NCI-H748 treated with DMSO at 0.1 percent for 48 hours (cell line): ENCODE measurements around the gene CDC14A.

Experiments
- DNase-seq: peaks from one replicate; lab custom pipeline; 2025; lab: John Stamatoyannopoulos, UW

CDC14A gene

GRCh38 chr1:100538913-100539835 is 186.9 kb downstream of the CDC14A start:
- peak; percentile 25 for DNase-seq

GRCh38 chr1:100539836-100540536 is 187.7 kb downstream of the CDC14A start:
- DNase-seq: no peak

- DNase-seq: peak; percentile 52
These were observed 190.0 kb downstream of the CDC14A start for GRCh38 chr1:100542285-100542684.

- peak; percentile 10 for DNase-seq
These were observed 191.3 kb downstream of the CDC14A start for GRCh38 chr1:100543640-100544039.

- DNase-seq: no peak
These were observed 192.5 kb downstream of the CDC14A start for GRCh38 chr1:100544791-100545190.

GRCh38 chr1:100545855-100546254 is 193.5 kb downstream of the CDC14A start:
- no peak for DNase-seq

GRCh38 chr1:100552031-100552430 is 199.7 kb downstream of the CDC14A start:
- no peak for DNase-seq

- DNase-seq: no peak
These were observed 200.6 kb downstream of the CDC14A start for GRCh38 chr1:100552922-100553321.

GRCh38 chr1:100556181-100556580 is 203.9 kb downstream of the CDC14A start:
- no peak for DNase-seq

GRCh38 chr1:100556925-100557605 is 204.8 kb downstream of the CDC14A start:
- DNase-seq: no peak

GRCh38 chr1:100557606-100557953 is 205.3 kb downstream of the CDC14A start:
- no peak for DNase-seq

GRCh38 chr1:100565533-100565932 is 213.2 kb downstream of the CDC14A start:
- DNase-seq: no peak

- DNase-seq: no peak
These were observed 213.8 kb downstream of the CDC14A start for GRCh38 chr1:100565937-100566699.

GRCh38 chr1:100567062-100567461 is 214.8 kb downstream of the CDC14A start:
- DNase-seq: no peak
